SU-DHL-6 (cell line): ENCODE measurements around the gene UGGT2.
"Not testable (repeated sequence)": the region's sequence is repeated elsewhere in the genome, so short reads cannot be mapped to it uniquely, and the experiment has no call there.

ENCODE experiments used
- CTCF ChIP-seq: fragments of 200-600 bp; sonication (generic); IDR thresholded peaks from one replicate; pipeline ENCODE4 v1.5.1; 2017; ENCODE audit warnings: antibody characterized with exemption, mild to moderate bottlenecking, low read length, moderate library complexity; ENCODE audit not compliant: insufficient read depth, poor library complexity, severe bottlenecking
- EZH2phosphoT487 ChIP-seq: fragments of 200-600 bp; sonication (generic), shearing (Covaris generic); conservative IDR thresholded peaks from 2 replicates; pipeline ENCODE4 v1.6.1; 2018; ENCODE audit warnings: mild to moderate bottlenecking, antibody characterized with exemption, low read length, moderate library complexity, mixed read lengths

- TF ChIP-seq CTCF, EZH2phosphoT487: not testable (repeated sequence)
These were observed 2.2 kb downstream of the UGGT2 start for GRCh38 chr13:96050955-96051354.
